SK-N-SH treated with all-trans-retinoic acid at 6 μM for 48 hours (cell line): ENCODE results near the gene ZNF814.
A peak's percentile ranks its signal among the peaks of the same experiment; 100 is the strongest.
"Not testable (repeated sequence)": the region's sequence is repeated elsewhere in the genome, so short reads cannot be mapped to it uniquely, and the experiment has no call there.

ENCODE experiments used
- ATAC-seq: fragments of 200-7000 bp; cut with Tn5 transposase; 3 replicates; pipeline ENCODE4 v1.9.1; 2020; ENCODE audit warnings: mild to moderate bottlenecking, moderate library complexity
- ARNTL ChIP-seq: fragments of 450-650 bp; formaldehyde crosslinking; IDR thresholded peaks from 2 replicates; pipeline ENCODE4 v1.5.0; 2020; ENCODE audit warnings: low read depth, mild to moderate bottlenecking, moderate library complexity, borderline replicate concordance
- BACH2 ChIP-seq: fragments of 250-450 bp; sonication (Bioruptor Pico); IDR thresholded peaks from 2 replicates; pipeline ENCODE4 v1.9.0; 2021; ENCODE audit warnings: mild to moderate bottlenecking, borderline replicate concordance
- CSDC2 ChIP-seq: fragments of 250-450 bp; sonication (Bioruptor Pico); IDR thresholded peaks from 2 replicates; pipeline ENCODE4 v1.5.0; 2020; ENCODE audit warnings: mild to moderate bottlenecking, moderate library complexity
- ESRRG ChIP-seq: fragments of 250-450 bp; sonication (Bioruptor Pico); IDR thresholded peaks from 2 replicates; pipeline ENCODE4 v1.6.1; 2021; ENCODE audit warnings: mild to moderate bottlenecking
- GLIS3 ChIP-seq: fragments of 250-450 bp; sonication (Bioruptor Pico); IDR thresholded peaks from 2 replicates; pipeline ENCODE4 v1.5.0; 2020; ENCODE audit warnings: mild to moderate bottlenecking, moderate library complexity
- OSR1 ChIP-seq: fragments of 250-450 bp; sonication (Bioruptor Pico); IDR thresholded peaks from 2 replicates; pipeline ENCODE4 v1.8.0; 2022; ENCODE audit warnings: moderate library complexity, mild to moderate bottlenecking, inconsistent platforms
- SNAI2 ChIP-seq: fragments of 250-450 bp; sonication (Bioruptor Pico); IDR thresholded peaks from 2 replicates; pipeline ENCODE4 v1.5.0; 2020; ENCODE audit warnings: mild to moderate bottlenecking, moderate library complexity
- TCF4 ChIP-seq: fragments of 250-450 bp; sonication (Bioruptor Pico); IDR thresholded peaks from 2 replicates; pipeline ENCODE4 v1.8.0; 2021; ENCODE audit warnings: mild to moderate bottlenecking, moderate library complexity, borderline replicate concordance
- TOX ChIP-seq: fragments of 250-450 bp; sonication (Bioruptor Pico); IDR thresholded peaks from 2 replicates; pipeline ENCODE4 v1.8.0; 2021; ENCODE audit warnings: mild to moderate bottlenecking, moderate library complexity, borderline replicate concordance
- ZC3H10 ChIP-seq: fragments of 250-450 bp; sonication (Bioruptor Pico); IDR thresholded peaks from 2 replicates; pipeline ENCODE4 v1.5.1; 2021; ENCODE audit warnings: mild to moderate bottlenecking, moderate library complexity
- ZFP3 ChIP-seq: fragments of 250-450 bp; sonication (Bioruptor Pico); IDR thresholded peaks from 2 replicates; pipeline ENCODE4 v1.5.0; 2020; ENCODE audit warnings: mild to moderate bottlenecking, moderate library complexity
- ZNF565 ChIP-seq: fragments of 450-650 bp; formaldehyde crosslinking; conservative IDR thresholded peaks from 2 replicates; pipeline ENCODE4 v1.5.0; 2020; ENCODE audit warnings: low read depth, mild to moderate bottlenecking, moderate library complexity
- ZNF70 ChIP-seq: fragments of 450-650 bp; formaldehyde crosslinking; IDR thresholded peaks from 2 replicates; pipeline ENCODE4 v1.5.0; 2020; ENCODE audit warnings: mild to moderate bottlenecking, moderate library complexity
- ZNF8 ChIP-seq: fragments of 450-650 bp; formaldehyde crosslinking; IDR thresholded peaks from 2 replicates; pipeline ENCODE4 v1.5.0; 2020; ENCODE audit warnings: mild to moderate bottlenecking, moderate library complexity
- TF ChIP-seq, protein P1 (sequence below): fragments of 250-450 bp; sonication (Bioruptor Pico); IDR thresholded peaks from 2 replicates; pipeline ENCODE4 v1.8.0; 2020; ENCODE audit warnings: mild to moderate bottlenecking, moderate library complexity, borderline replicate concordance
- TF ChIP-seq, protein P2 (sequence below): fragments of 250-450 bp; sonication (Bioruptor Pico); IDR thresholded peaks from 2 replicates; pipeline ENCODE4 v1.5.1; 2021; ENCODE audit warnings: mild to moderate bottlenecking, moderate library complexity
- TF ChIP-seq, protein P3 (sequence below): fragments of 250-450 bp; sonication (Bioruptor Pico); IDR thresholded peaks from 2 replicates; pipeline ENCODE4 v1.5.0; 2020; ENCODE audit warnings: mild to moderate bottlenecking, moderate library complexity
- TF ChIP-seq, protein P4 (sequence below): fragments of 250-450 bp; sonication (Bioruptor Pico); IDR thresholded peaks from 2 replicates; pipeline ENCODE4 v1.8.0; 2021; ENCODE audit warnings: low read depth, mild to moderate bottlenecking, moderate library complexity, borderline replicate concordance

The ZNF814 gene

GRCh38 chr19:57850553-57851017 is 38.3 kb downstream of the ZNF814 start:
- TF ChIP-seq ARNTL (CRISPR knock-in tag): no peak
- no peak for TF ChIP-seq ZFP3 (CRISPR knock-in tag)
- no peak for TF ChIP-seq CSDC2
- TF ChIP-seq ZNF565 (CRISPR knock-in tag): no peak
- TF ChIP-seq, protein P1, sequence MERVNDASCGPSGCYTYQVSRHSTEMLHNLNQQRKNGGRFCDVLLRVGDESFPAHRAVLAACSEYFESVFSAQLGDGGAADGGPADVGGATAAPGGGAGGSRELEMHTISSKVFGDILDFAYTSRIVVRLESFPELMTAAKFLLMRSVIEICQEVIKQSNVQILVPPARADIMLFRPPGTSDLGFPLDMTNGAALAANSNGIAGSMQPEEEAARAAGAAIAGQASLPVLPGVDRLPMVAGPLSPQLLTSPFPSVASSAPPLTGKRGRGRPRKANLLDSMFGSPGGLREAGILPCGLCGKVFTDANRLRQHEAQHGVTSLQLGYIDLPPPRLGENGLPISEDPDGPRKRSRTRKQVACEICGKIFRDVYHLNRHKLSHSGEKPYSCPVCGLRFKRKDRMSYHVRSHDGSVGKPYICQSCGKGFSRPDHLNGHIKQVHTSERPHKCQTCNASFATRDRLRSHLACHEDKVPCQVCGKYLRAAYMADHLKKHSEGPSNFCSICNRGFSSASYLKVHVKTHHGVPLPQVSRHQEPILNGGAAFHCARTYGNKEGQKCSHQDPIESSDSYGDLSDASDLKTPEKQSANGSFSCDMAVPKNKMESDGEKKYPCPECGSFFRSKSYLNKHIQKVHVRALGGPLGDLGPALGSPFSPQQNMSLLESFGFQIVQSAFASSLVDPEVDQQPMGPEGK (CRISPR knock-in tag): no peak
- no peak for TF ChIP-seq ZC3H10 (CRISPR knock-in tag)
- TF ChIP-seq BACH2 (CRISPR knock-in tag): no peak
- no peak for TF ChIP-seq TOX (CRISPR knock-in tag)
- no peak for TF ChIP-seq TCF4 (CRISPR knock-in tag)
- no peak for TF ChIP-seq ZNF8 (CRISPR knock-in tag)
- TF ChIP-seq, protein P2, sequence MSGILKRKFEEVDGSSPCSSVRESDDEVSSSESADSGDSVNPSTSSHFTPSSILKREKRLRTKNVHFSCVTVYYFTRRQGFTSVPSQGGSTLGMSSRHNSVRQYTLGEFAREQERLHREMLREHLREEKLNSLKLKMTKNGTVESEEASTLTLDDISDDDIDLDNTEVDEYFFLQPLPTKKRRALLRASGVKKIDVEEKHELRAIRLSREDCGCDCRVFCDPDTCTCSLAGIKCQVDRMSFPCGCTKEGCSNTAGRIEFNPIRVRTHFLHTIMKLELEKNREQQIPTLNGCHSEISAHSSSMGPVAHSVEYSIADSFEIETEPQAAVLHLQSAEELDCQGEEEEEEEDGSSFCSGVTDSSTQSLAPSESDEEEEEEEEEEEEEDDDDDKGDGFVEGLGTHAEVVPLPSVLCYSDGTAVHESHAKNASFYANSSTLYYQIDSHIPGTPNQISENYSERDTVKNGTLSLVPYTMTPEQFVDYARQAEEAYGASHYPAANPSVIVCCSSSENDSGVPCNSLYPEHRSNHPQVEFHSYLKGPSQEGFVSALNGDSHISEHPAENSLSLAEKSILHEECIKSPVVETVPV (CRISPR knock-in tag): no peak
- no peak for TF ChIP-seq ZNF70 (CRISPR knock-in tag)
- TF ChIP-seq, protein P3, sequence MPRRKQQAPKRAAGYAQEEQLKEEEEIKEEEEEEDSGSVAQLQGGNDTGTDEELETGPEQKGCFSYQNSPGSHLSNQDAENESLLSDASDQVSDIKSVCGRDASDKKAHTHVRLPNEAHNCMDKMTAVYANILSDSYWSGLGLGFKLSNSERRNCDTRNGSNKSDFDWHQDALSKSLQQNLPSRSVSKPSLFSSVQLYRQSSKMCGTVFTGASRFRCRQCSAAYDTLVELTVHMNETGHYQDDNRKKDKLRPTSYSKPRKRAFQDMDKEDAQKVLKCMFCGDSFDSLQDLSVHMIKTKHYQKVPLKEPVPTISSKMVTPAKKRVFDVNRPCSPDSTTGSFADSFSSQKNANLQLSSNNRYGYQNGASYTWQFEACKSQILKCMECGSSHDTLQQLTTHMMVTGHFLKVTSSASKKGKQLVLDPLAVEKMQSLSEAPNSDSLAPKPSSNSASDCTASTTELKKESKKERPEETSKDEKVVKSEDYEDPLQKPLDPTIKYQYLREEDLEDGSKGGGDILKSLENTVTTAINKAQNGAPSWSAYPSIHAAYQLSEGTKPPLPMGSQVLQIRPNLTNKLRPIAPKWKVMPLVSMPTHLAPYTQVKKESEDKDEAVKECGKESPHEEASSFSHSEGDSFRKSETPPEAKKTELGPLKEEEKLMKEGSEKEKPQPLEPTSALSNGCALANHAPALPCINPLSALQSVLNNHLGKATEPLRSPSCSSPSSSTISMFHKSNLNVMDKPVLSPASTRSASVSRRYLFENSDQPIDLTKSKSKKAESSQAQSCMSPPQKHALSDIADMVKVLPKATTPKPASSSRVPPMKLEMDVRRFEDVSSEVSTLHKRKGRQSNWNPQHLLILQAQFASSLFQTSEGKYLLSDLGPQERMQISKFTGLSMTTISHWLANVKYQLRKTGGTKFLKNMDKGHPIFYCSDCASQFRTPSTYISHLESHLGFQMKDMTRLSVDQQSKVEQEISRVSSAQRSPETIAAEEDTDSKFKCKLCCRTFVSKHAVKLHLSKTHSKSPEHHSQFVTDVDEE (CRISPR knock-in tag): no peak
- no peak for TF ChIP-seq ESRRG
- TF ChIP-seq OSR1 (CRISPR knock-in tag): no peak
- TF ChIP-seq SNAI2: no peak
- TF ChIP-seq, protein P4, sequence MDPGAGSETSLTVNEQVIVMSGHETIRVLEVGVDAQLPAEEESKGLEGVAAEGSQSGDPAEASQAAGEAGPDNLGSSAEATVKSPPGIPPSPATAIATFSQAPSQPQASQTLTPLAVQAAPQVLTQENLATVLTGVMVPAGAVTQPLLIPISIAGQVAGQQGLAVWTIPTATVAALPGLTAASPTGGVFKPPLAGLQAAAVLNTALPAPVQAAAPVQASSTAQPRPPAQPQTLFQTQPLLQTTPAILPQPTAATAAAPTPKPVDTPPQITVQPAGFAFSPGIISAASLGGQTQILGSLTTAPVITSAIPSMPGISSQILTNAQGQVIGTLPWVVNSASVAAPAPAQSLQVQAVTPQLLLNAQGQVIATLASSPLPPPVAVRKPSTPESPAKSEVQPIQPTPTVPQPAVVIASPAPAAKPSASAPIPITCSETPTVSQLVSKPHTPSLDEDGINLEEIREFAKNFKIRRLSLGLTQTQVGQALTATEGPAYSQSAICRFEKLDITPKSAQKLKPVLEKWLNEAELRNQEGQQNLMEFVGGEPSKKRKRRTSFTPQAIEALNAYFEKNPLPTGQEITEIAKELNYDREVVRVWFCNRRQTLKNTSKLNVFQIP (CRISPR knock-in tag): no peak
- peak; percentile 36 for ATAC-seq

DNA sequence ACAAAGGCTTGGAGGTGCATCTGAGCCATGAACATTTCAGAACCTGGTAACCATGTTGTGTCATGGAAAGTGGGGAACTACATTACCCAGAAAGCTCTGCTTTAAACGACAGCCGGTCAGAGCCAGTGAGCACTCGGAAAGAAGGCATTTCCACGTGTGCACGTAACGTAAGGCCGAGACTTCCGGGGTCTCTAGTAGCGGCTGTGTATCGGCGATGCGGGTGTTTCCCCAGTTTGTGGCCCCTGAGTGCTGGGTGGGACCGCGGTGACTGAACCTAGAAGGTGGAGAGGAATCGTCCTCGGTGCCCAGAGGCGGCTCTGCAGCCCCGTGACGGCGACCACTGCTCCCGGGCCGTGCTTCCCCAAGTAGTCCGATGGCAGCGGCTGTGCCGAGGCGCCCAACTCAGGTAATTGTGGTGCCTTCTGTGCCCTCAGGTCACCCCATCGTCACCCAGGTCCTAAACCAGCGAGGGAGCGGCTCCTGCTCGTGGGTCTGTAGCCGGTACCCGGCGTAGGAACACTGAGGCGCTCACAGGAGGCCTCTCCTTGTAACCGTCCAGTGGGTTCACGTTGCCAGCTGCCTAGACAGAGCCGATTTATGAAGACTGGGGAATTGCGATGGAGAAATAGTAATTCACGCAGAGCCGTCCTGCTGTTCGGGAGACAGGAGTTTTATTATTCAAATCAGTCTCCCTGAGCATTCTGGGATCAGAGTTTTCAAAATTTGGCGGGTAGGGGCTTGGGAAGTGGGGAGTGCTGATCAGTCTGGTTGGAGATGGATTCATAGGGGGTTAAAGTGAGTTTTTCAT is 39.0 kb downstream of the ZNF814 start, which contains the start of gene ZNF587:
ZNF587 (plus strand) TSS at position 194 of the 808 bp plus-strand sequence; CDS start at position 374, 180 bp downstream.
- ATAC-seq: peak; percentile 100
- TF ChIP-seq GLIS3 (CRISPR knock-in tag): 0 out of 2 replicates have a peak, but pooled peaks have one; percentile 3

DNA sequence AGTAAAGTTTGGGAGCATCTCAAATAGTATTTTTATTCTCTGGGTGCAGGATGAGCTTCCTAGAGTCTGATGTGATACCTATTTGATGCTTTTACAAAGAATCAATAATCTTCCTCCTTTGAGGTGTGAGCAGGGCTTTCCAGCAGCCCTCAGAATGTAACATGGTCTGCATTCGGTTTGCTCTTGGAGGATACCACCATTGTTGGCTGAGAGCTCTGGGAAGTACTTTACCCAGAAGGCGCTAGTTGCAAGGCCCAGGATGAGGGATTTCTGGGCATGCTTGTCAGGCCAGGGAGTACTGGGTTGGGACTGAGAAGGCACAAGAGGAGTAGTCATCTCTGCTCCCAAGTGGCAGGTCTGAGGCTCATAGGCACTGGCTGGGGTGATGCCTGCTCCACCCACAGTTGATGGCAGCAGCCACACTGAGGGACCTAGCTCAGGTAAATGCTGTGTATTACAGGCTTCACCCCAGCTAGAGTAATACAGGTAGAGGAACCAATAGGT is 39.6 kb downstream of the ZNF814 start:
- ATAC-seq: peak; percentile 38

- ATAC-seq: not testable (repeated sequence)
These were observed 41.7 kb downstream of the ZNF814 start for GRCh38 chr19:57847164-57847563.
